ENCODE data around the gene MACROD2.

- TF ChIP-seq MYC (IDR thresholded peaks at IDR 0.05; ENCODE audit: borderline replicate concordance, low read length), result no peak
- no peak for TF ChIP-seq KDM1A (IDR thresholded peaks at IDR 0.05; ENCODE audit: low read depth)
- peak; percentile 28; the same call in 2 of the 3 replicates for TF ChIP-seq CTCF (IDR thresholded peaks at IDR 0.05)
These were observed 341.4 kb downstream of the MACROD2 start for GRCh38 chr20:14336686-14337085.

Measured in A549 (cell line).